Panc1 (cell line): ENCODE results near the gene ST3GAL2. TPM values are rescaled to one million over a fixed set of nuclear protein-coding genes. Genes with fewer than 3 reads are reported as not detected.

Source experiments
- ATAC-seq: fragments of 200-7000 bp; cut with Tn5 transposase; 2 replicates; pipeline ENCODE4 v1.9.1; 2020; ENCODE audit warnings: mild to moderate bottlenecking, moderate library complexity
- BruUV-seq: library from RNA; stranded (reverse); fragments of 400-500 nt; replicated peaks from 2 replicates; lab custom pipeline; 2021; lab: Mats Ljungman, UMichigan
- CTCF ChIA-PET: fragments of 300-600 bp; sonication (Branson Sonifier 250); formaldehyde crosslinking; loops from one replicate; lab custom pipeline; 2022; ENCODE audit warnings: antibody characterized with exemption; lab: Charles Lee
- POLR2A ChIA-PET: fragments of 300-600 bp; sonication (Branson Sonifier 250); formaldehyde crosslinking; loops from one replicate; lab custom pipeline; 2022; ENCODE audit warnings: antibody characterized with exemption; lab: Charles Lee
- DNase-seq: peaks from one replicate; pipeline ENCODE4 v3.0.0-alpha.2; 2010; ENCODE audit warnings: low read depth, low spot score
- H3K27ac ChIP-seq: 2 replicates; pipeline ENCODE4 v1.5.1; 2011; ENCODE audit warnings: mild to moderate bottlenecking, low read length, inconsistent platforms
- H3K27me3 ChIP-seq: fragments of 200-500 bp; sonication (Bioruptor generic); 2 replicates; pipeline ENCODE4 v1.6.0; 2014; ENCODE audit warnings: low read length, inconsistent platforms; ENCODE audit not compliant: control insufficient read depth, insufficient read depth
- H3K36me3 ChIP-seq: fragments of 200-500 bp; sonication (Bioruptor generic); 2 replicates; pipeline ENCODE4 v1.5.1; 2014; ENCODE audit warnings: inconsistent platforms, mild to moderate bottlenecking, low read length, moderate library complexity; ENCODE audit not compliant: control insufficient read depth, insufficient read depth
- H3K4me1 ChIP-seq: 2 replicates; pipeline ENCODE4 v1.5.1; 2011; ENCODE audit warnings: inconsistent platforms, mild to moderate bottlenecking, low read length, moderate library complexity; ENCODE audit not compliant: control insufficient read depth, insufficient read depth
- H3K4me3 ChIP-seq, 2 experiments: 2 replicates each; pipeline ENCODE4 v1.5.1; 2011 to 2012; ENCODE audit warnings: low read depth in 2 of 2, low read length in 2 of 2, mild to moderate bottlenecking in 2 of 2, inconsistent platforms in 1 of 2, moderate library complexity in 1 of 2
- H3K9me3 ChIP-seq: fragments of 200-500 bp; sonication (Bioruptor generic); 2 replicates; pipeline ENCODE4 v1.5.1; 2014; ENCODE audit warnings: low read depth, mild to moderate bottlenecking, inconsistent platforms, low read length, moderate library complexity; ENCODE audit not compliant: control insufficient read depth, insufficient read depth
- POLR2AphosphoS5 ChIP-seq: IDR thresholded peaks from 2 replicates; pipeline ENCODE4 v1.6.1; 2012; ENCODE audit warnings: mild to moderate bottlenecking, low read depth, low read length, moderate library complexity
- SIN3A ChIP-seq: IDR thresholded peaks from 2 replicates; pipeline ENCODE4 v1.6.1; 2012; ENCODE audit warnings: low read depth, mild to moderate bottlenecking, low read length, moderate library complexity, borderline replicate concordance; ENCODE audit not compliant: insufficient read depth
- TCF7L2 ChIP-seq: IDR thresholded peaks from 2 replicates; pipeline ENCODE4 v1.6.1; 2011; ENCODE audit warnings: mild to moderate bottlenecking, low read depth, low read length, inconsistent platforms
- in situ Hi-C: cut with HindIII; loops from 2 replicates; pipeline ENCODE4 v1.10.0; 2016; ENCODE audit warnings: low sequenced_read_pairs, low pct_unique_long_range_greater_than_20kb
- intact Hi-C: fragments of 100-400 bp; cut with micrococcal nuclease; formaldehyde crosslinking; loops from one replicate; pipeline ENCODE4 v1.10.0; 2022; ENCODE audit not compliant: unreplicated experiment
- total RNA-seq: library from RNA; stranded (reverse); gene quantifications from one replicate; pipeline ENCODE4 v1.2.1, GENCODE V29; 2021; ENCODE audit not compliant: unreplicated experiment
- TF ChIP-seq, protein P1 (sequence below): fragments of 450-650 bp; IDR thresholded peaks from 2 replicates; pipeline ENCODE4 v1.5.1; 2017; ENCODE audit warnings: mild to moderate bottlenecking
- TF ChIP-seq, protein P2 (sequence below), 2 experiments: IDR thresholded peaks; 2 replicates each; pipeline ENCODE4 v1.6.1; 2011 to 2012; ENCODE audit warnings: low read depth in 2 of 2, control low read depth in 1 of 2, low read length in 1 of 2, mild to moderate bottlenecking in 1 of 2, moderate library complexity in 1 of 2; ENCODE audit not compliant: insufficient read depth in 1 of 2

Gene ST3GAL2
- total RNA-seq, 1 experiment from 2014 or later: 84.2 TPM

DNA sequence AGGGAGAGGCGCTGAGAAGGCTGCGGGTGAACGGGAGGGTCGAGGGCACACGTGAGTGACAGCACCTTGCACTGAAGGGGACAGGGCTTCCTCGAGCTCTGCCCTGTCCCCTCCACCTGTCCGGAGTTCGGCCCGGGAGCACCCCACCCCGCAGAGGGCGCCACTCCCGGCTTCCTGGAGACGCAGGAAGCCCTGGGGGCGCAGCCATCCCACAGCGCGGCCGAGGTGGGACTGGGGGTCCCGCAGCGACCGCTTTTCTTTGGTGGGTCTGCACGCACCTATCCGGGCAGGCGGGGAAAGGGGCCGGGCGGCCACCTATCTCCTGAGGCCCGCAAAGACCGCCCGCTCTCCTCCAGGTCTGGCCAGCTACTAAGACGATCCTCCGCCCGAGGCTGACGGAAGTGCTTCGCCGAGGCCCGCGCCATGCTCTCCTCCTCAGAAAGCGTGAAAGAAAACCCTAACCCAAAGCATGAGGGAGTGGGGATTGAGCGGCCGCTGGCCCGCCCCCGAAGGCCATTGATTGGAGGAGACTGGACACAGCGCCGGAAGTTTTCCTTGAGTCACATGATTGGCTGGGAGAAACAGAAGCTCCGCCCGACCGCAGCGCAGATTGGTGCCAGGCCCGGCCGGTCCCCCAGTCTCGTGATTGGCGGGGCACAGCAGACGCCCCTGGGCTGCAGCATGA, 57.8 kb downstream of the ST3GAL2 start:
- Histone ChIP-seq H3K9me3 (no peaks in the 10 kb centered on the region), H3K4me1 (peaks cover 13% of the 10 kb centered on the region), H3K27me3 (no peaks in the 10 kb centered on the region), H3K4me3 (peak overlapping the region; percentile 61 to 74), H3K36me3 (peaks cover 6% of the 10 kb centered on the region; the same call in 1 of the 2 replicates), H3K27ac (peak overlapping the region; percentile 86)
- ChIA-PET CTCF (interaction anchor here (0.6 kb wide), 2 partner anchors 108 to 267 kb away, joined by 6 to 10 read pairs; no protein-coding TSS in a partner anchor), POLR2A (interaction anchor here (0.5 to 0.9 kb wide), 3 partner anchors 58 to 322 kb away, joined by 3 to 5 read pairs (median 3); partner anchors contain the start of gene ST3GAL2)
- BruUV-seq: no TSS peak
- DNase-seq: peak; percentile 74
- TF ChIP-seq SIN3A: no peak
- TF ChIP-seq POLR2AphosphoS5: peak; percentile 80
- TF ChIP-seq, protein P1, sequence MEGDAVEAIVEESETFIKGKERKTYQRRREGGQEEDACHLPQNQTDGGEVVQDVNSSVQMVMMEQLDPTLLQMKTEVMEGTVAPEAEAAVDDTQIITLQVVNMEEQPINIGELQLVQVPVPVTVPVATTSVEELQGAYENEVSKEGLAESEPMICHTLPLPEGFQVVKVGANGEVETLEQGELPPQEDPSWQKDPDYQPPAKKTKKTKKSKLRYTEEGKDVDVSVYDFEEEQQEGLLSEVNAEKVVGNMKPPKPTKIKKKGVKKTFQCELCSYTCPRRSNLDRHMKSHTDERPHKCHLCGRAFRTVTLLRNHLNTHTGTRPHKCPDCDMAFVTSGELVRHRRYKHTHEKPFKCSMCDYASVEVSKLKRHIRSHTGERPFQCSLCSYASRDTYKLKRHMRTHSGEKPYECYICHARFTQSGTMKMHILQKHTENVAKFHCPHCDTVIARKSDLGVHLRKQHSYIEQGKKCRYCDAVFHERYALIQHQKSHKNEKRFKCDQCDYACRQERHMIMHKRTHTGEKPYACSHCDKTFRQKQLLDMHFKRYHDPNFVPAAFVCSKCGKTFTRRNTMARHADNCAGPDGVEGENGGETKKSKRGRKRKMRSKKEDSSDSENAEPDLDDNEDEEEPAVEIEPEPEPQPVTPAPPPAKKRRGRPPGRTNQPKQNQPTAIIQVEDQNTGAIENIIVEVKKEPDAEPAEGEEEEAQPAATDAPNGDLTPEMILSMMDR: no peak
- TF ChIP-seq, protein P2, sequence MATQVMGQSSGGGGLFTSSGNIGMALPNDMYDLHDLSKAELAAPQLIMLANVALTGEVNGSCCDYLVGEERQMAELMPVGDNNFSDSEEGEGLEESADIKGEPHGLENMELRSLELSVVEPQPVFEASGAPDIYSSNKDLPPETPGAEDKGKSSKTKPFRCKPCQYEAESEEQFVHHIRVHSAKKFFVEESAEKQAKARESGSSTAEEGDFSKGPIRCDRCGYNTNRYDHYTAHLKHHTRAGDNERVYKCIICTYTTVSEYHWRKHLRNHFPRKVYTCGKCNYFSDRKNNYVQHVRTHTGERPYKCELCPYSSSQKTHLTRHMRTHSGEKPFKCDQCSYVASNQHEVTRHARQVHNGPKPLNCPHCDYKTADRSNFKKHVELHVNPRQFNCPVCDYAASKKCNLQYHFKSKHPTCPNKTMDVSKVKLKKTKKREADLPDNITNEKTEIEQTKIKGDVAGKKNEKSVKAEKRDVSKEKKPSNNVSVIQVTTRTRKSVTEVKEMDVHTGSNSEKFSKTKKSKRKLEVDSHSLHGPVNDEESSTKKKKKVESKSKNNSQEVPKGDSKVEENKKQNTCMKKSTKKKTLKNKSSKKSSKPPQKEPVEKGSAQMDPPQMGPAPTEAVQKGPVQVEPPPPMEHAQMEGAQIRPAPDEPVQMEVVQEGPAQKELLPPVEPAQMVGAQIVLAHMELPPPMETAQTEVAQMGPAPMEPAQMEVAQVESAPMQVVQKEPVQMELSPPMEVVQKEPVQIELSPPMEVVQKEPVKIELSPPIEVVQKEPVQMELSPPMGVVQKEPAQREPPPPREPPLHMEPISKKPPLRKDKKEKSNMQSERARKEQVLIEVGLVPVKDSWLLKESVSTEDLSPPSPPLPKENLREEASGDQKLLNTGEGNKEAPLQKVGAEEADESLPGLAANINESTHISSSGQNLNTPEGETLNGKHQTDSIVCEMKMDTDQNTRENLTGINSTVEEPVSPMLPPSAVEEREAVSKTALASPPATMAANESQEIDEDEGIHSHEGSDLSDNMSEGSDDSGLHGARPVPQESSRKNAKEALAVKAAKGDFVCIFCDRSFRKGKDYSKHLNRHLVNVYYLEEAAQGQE (IDR thresholded peaks at IDR 0.05; ENCODE audit: insufficient read depth in 1 of 2, low read depth in 2 of 2, low read length in 1 of 2): no peak
- no peak for TF ChIP-seq TCF7L2
- in situ Hi-C loops (no loop called here), intact Hi-C loops (no loop called here)
- ATAC-seq: peak; percentile 93

DNA sequence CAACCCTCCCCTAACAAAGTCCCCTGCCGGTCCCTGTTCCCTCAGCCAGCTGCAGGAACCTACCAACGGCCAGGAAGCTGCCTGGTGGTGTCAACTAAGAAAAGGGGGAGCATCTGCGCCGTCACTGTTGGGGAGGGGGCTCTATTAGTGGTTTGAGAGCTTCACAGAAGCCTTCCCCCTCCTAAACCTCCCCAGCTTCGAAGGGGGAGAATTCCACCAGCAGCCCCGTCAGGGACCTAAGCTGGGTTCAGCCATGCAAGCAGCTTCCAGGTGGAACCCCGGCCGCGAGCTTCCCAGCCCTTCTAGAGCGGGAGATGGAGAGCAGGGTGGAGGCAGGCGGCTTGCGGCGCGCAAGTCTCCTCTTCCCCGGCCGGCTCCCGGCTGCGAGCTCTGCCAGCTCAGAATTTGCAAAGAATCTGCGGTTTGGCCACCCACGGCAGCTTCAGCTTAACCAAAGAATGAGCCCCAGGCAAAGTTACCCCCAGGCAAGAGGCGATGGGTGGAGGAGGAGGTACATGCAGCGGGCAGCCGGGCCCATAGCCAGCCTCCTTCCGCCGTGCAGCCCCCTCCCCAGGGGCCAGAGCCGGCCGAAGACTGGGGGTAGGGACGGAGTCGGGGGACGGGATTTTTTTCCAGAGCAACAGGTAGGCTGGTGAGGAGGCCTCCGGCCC, 58.5 kb downstream of the ST3GAL2 start:
- Histone ChIP-seq H3K4me1 (peaks cover 13% of the 10 kb centered on the region), H3K36me3 (peaks cover 6% of the 10 kb centered on the region; the same call in 1 of the 2 replicates), H3K27ac (peak overlapping the region; percentile 86), H3K9me3 (no peaks in the 10 kb centered on the region), H3K4me3 (peak overlapping the region; percentile 61 to 74), H3K27me3 (no peaks in the 10 kb centered on the region)
- POLR2A ChIA-PET: interaction anchor here (0.5 kb wide), 1 partner anchor 323 kb away, joined by 3 read pairs; no protein-coding TSS in a partner anchor
- in situ Hi-C loops: no loop called here
- no peak for DNase-seq
- BruUV-seq: no TSS peak
- TF ChIP-seq, protein P2 (IDR thresholded peaks at IDR 0.05; ENCODE audit: insufficient read depth in 1 of 2, low read depth in 2 of 2, low read length in 1 of 2): no peak
- TF ChIP-seq SIN3A (no peak; the same call in 1 of the 2 replicates), POLR2AphosphoS5 (no peak), TCF7L2 (no peak)
- TF ChIP-seq, protein P1: no peak
- CTCF ChIA-PET: no interaction called here
- peak; percentile 29 for ATAC-seq
- intact Hi-C loops: no loop called here
